GM21423 (cell line): ENCODE measurements around the gene F12.
"Not testable (repeated sequence)": the region's sequence is repeated elsewhere in the genome, so short reads cannot be mapped to it uniquely, and the experiment has no call there.

Experiments used
- ATAC-seq: cut with Tn5 transposase; IDR thresholded peaks from one replicate; pipeline ENCODE4 v1.9.1; 2021; ENCODE audit warnings: mild to moderate bottlenecking, moderate library complexity; ENCODE audit not compliant: unreplicated experiment

Gene F12

GRCh38 chr5:177432839-177433657, 23.7 kb upstream of the F12 start:
- no peak for ATAC-seq

- no peak for ATAC-seq
Measured at GRCh38 chr5:177432143-177432838, 22.9 kb upstream of the F12 start.

GRCh38 chr5:177431317-177432142, 22.2 kb upstream of the F12 start:
- ATAC-seq: peak; percentile 42

GRCh38 chr5:177430972-177431316, 21.6 kb upstream of the F12 start:
- no peak for ATAC-seq

GRCh38 chr5:177430140-177430951, 21.0 kb upstream of the F12 start:
- no peak for ATAC-seq

- ATAC-seq: no peak
Measured at GRCh38 chr5:177429248-177430040, 20.1 kb upstream of the F12 start.

- ATAC-seq: no peak
Measured at GRCh38 chr5:177428574-177429217, 19.3 kb upstream of the F12 start.

- no peak for ATAC-seq
Measured at GRCh38 chr5:177427919-177428573, 18.7 kb upstream of the F12 start.

- ATAC-seq: no peak
Measured at GRCh38 chr5:177427211-177427822, 18.0 kb upstream of the F12 start.

GRCh38 chr5:177426566-177427210, 17.3 kb upstream of the F12 start, which contains the start of gene GRK6:
Gene GRK6, plus strand, starts transcription at chr5:177426676. Its CDS starts 170 bp downstream, at chr5:177426846.
- ATAC-seq: peak; percentile 5

GRCh38 chr5:177425801-177426565, 16.6 kb upstream of the F12 start:
- peak; percentile 69 for ATAC-seq

- no peak for ATAC-seq
Measured at GRCh38 chr5:177425196-177425800, 15.9 kb upstream of the F12 start.

- ATAC-seq: no peak
Measured at GRCh38 chr5:177423671-177424070, 14.3 kb upstream of the F12 start.

GRCh38 chr5:177421062-177421798, 11.9 kb upstream of the F12 start:
- ATAC-seq: no peak

- ATAC-seq: not testable (repeated sequence)
Measured at GRCh38 chr5:177420472-177420871, 11.1 kb upstream of the F12 start.

GRCh38 chr5:177419046-177419445, 9.7 kb upstream of the F12 start:
- no peak for ATAC-seq
